GM18511 (cell line): ENCODE results near the gene ST6GALNAC1.

Source experiments
- ATAC-seq: cut with Tn5 transposase; IDR thresholded peaks from one replicate; pipeline ENCODE4 v1.9.1; 2021; ENCODE audit warnings: mild to moderate bottlenecking, moderate library complexity; ENCODE audit not compliant: unreplicated experiment

ST6GALNAC1 gene

GRCh38 chr17:76643553-76644148 lies at the start of gene ST6GALNAC1:
Gene ST6GALNAC1 (minus strand): TSS chr17:76643757. CDS start chr17:76643638, 119 bp downstream.
- ATAC-seq: no peak

- ATAC-seq: no peak
Measured at GRCh38 chr17:76691379-76692191, 48.0 kb upstream of the ST6GALNAC1 start.

GRCh38 chr17:76690596-76691280 lies 47.2 kb upstream of the ST6GALNAC1 start:
- no peak for ATAC-seq

GRCh38 chr17:76689859-76690258 lies 46.3 kb upstream of the ST6GALNAC1 start:
- no peak for ATAC-seq

GRCh38 chr17:76688165-76688622 lies 44.6 kb upstream of the ST6GALNAC1 start:
- ATAC-seq: no peak

GRCh38 chr17:76687298-76688164 lies 44.0 kb upstream of the ST6GALNAC1 start:
- no peak for ATAC-seq

- no peak for ATAC-seq
Measured at GRCh38 chr17:76686538-76687297, 43.2 kb upstream of the ST6GALNAC1 start.

GRCh38 chr17:76685846-76686245 lies 42.3 kb upstream of the ST6GALNAC1 start:
- no peak for ATAC-seq

- no peak for ATAC-seq
Measured at GRCh38 chr17:76685366-76685765, 41.8 kb upstream of the ST6GALNAC1 start.

- no peak for ATAC-seq
Measured at GRCh38 chr17:76684756-76685155, 41.2 kb upstream of the ST6GALNAC1 start.

GRCh38 chr17:76683921-76684745 lies 40.6 kb upstream of the ST6GALNAC1 start:
- no peak for ATAC-seq

GRCh38 chr17:76683011-76683755 lies 39.6 kb upstream of the ST6GALNAC1 start:
- ATAC-seq: no peak

- ATAC-seq: no peak
Measured at GRCh38 chr17:76682296-76682695, 38.7 kb upstream of the ST6GALNAC1 start.

GRCh38 chr17:76681222-76682137 lies 37.9 kb upstream of the ST6GALNAC1 start:
- no peak for ATAC-seq

GRCh38 chr17:76679239-76679638 lies 35.7 kb upstream of the ST6GALNAC1 start:
- no peak for ATAC-seq

- no peak for ATAC-seq
Measured at GRCh38 chr17:76678330-76678729, 34.8 kb upstream of the ST6GALNAC1 start.

GRCh38 chr17:76677406-76677805 lies 33.8 kb upstream of the ST6GALNAC1 start:
- ATAC-seq: no peak
